ENCODE measurements around the gene CDH24.
A peak's percentile ranks its signal among the peaks of the same experiment; 100 is the strongest.

Gene CDH24

GRCh38 chr14:23052671-23053070 lies 4.6 kb downstream of the CDH24 start:
- POLR2A ChIA-PET, result no interaction called here
- no peak for TF ChIP-seq CTCF (IDR thresholded peaks at IDR 0.05; ENCODE audit: insufficient read depth, low read length, missing control alignments)
- no peak overlapping the region for H3K4me3 ChIP-seq (ENCODE audit: low read depth, low read length)
- no peak for DNase-seq (ENCODE audit: low read depth, low spot score)
- CTCF ChIA-PET, result interaction anchor here (0.6 to 31.7 kb wide), 8 partner anchors 10 to 496 kb away, joined by 3 to 1423 read pairs (median 23); partner anchors contain the start of genes AJUBA and PSMB11

GRCh38 chr14:23052182-23052623 lies 5.1 kb downstream of the CDH24 start:
- no peak for DNase-seq (ENCODE audit: low read depth, low spot score)
- TF ChIP-seq CTCF (IDR thresholded peaks at IDR 0.05; ENCODE audit: insufficient read depth, low read length, missing control alignments), result peak; percentile 9
- ChIA-PET POLR2A (no interaction called here), CTCF (interaction anchor here (0.6 to 31.7 kb wide), 9 partner anchors 8 to 495 kb away, joined by 3 to 1423 read pairs (median 9); partner anchors contain the start of genes AJUBA and PSMB11)
- no peak overlapping the region for H3K4me3 ChIP-seq (ENCODE audit: low read depth, low read length)

GRCh38 chr14:23051141-23052057 lies 5.9 kb downstream of the CDH24 start:
- CTCF ChIA-PET, result interaction anchor here (0.9 to 31.7 kb wide), 9 partner anchors 9 to 494 kb away, joined by 3 to 1423 read pairs (median 8); partner anchors contain the start of genes AJUBA and PSMB11

GRCh38 chr14:23049011-23049410 lies 8.3 kb downstream of the CDH24 start:
- DNase-seq (ENCODE audit: low read depth, low spot score), result no peak
- no peak overlapping the region for H3K4me3 ChIP-seq (ENCODE audit: low read depth, low read length)
- ChIA-PET POLR2A (no interaction called here), CTCF (interaction anchor here (0.9 to 31.7 kb wide), 4 partner anchors 9 to 63 kb away, joined by 3 to 1423 read pairs (median 10); partner anchors contain the start of gene AJUBA)
- no peak for TF ChIP-seq CTCF (IDR thresholded peaks at IDR 0.05; ENCODE audit: insufficient read depth, low read length, missing control alignments)

More at GRCh38 chr14:23051141-23052057, 5.9 kb downstream of the CDH24 start:
- POLR2A ChIA-PET, result no interaction called here
- no peak for TF ChIP-seq CTCF (IDR thresholded peaks at IDR 0.05; ENCODE audit: insufficient read depth, low read length, missing control alignments)
- DNase-seq (ENCODE audit: low read depth, low spot score), result no peak
- no peak overlapping the region for H3K4me3 ChIP-seq (ENCODE audit: low read depth, low read length)

GRCh38 chr14:23047751-23048693 lies 9.3 kb downstream of the CDH24 start:
- no peak for DNase-seq (ENCODE audit: low read depth, low spot score)
- no peak for TF ChIP-seq CTCF (IDR thresholded peaks at IDR 0.05; ENCODE audit: insufficient read depth, low read length, missing control alignments)
- ChIA-PET POLR2A (no interaction called here), CTCF (interaction anchor here (0.9 to 31.7 kb wide), 5 partner anchors 8 to 62 kb away, joined by 3 to 1423 read pairs (median 15); partner anchors contain the start of gene AJUBA)
- no peak overlapping the region for H3K4me3 ChIP-seq (ENCODE audit: low read depth, low read length)
